ENCODE results near the gene MTMR1. TPM values are rescaled to one million over a fixed set of nuclear protein-coding genes. Genes with fewer than 3 reads are reported as not detected.

The MTMR1 gene
- polyA plus RNA-seq, 2 of the 4 experiments (the other 2 are of a cell fraction) = 17.3 to 28.3 TPM

GRCh38 chrX:150715184-150715583 is 22.0 kb downstream of the MTMR1 start (continued):
- TF ChIP-seq, protein P1, sequence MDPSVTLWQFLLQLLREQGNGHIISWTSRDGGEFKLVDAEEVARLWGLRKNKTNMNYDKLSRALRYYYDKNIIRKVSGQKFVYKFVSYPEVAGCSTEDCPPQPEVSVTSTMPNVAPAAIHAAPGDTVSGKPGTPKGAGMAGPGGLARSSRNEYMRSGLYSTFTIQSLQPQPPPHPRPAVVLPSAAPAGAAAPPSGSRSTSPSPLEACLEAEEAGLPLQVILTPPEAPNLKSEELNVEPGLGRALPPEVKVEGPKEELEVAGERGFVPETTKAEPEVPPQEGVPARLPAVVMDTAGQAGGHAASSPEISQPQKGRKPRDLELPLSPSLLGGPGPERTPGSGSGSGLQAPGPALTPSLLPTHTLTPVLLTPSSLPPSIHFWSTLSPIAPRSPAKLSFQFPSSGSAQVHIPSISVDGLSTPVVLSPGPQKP (IDR thresholded peaks at IDR 0.05; ENCODE audit: low read depth, low read length) = no peak
- TF ChIP-seq CHD4 (IDR thresholded peaks at IDR 0.05; ENCODE audit: borderline replicate concordance) (no peak), EHF (CRISPR knock-in tag; IDR thresholded peaks at IDR 0.05) (no peak), ZC3H11A (IDR thresholded peaks at IDR 0.05) (no peak)
- TF ChIP-seq, protein P2, sequence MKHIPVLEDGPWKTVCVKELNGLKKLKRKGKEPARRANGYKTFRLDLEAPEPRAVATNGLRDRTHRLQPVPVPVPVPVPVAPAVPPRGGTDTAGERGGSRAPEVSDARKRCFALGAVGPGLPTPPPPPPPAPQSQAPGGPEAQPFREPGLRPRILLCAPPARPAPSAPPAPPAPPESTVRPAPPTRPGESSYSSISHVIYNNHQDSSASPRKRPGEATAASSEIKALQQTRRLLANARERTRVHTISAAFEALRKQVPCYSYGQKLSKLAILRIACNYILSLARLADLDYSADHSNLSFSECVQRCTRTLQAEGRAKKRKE (CRISPR knock-in tag; IDR thresholded peaks at IDR 0.05; ENCODE audit: low read depth) = no peak

- no peak overlapping the region for H3K4me2 ChIP-seq
- TF ChIP-seq JUNB (IDR thresholded peaks at IDR 0.05) = no peak
- TF ChIP-seq, protein P2 (CRISPR knock-in tag; IDR thresholded peaks at IDR 0.05; ENCODE audit: low read depth) = no peak
- TF ChIP-seq, protein P3, sequence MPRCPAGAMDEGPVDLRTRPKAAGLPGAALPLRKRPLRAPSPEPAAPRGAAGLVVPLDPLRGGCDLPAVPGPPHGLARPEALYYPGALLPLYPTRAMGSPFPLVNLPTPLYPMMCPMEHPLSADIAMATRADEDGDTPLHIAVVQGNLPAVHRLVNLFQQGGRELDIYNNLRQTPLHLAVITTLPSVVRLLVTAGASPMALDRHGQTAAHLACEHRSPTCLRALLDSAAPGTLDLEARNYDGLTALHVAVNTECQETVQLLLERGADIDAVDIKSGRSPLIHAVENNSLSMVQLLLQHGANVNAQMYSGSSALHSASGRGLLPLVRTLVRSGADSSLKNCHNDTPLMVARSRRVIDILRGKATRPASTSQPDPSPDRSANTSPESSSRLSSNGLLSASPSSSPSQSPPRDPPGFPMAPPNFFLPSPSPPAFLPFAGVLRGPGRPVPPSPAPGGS (IDR thresholded peaks at IDR 0.05) = no peak
- no peak for TF ChIP-seq HOXA7 (CRISPR knock-in tag; IDR thresholded peaks at IDR 0.05)
- no peak for TF ChIP-seq KDM1A (IDR thresholded peaks at IDR 0.05; ENCODE audit: low read depth)
- TF ChIP-seq, protein P4, sequence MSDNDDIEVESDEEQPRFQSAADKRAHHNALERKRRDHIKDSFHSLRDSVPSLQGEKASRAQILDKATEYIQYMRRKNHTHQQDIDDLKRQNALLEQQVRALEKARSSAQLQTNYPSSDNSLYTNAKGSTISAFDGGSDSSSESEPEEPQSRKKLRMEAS (IDR thresholded peaks at IDR 0.05) = no peak
- TF ChIP-seq SREBF2 (IDR thresholded peaks at IDR 0.05) = no peak
- TF ChIP-seq RARB (CRISPR knock-in tag; IDR thresholded peaks at IDR 0.05) = no peak
- TF ChIP-seq FOXS1 (CRISPR knock-in tag; IDR thresholded peaks at IDR 0.05) = no peak
- no peak for TF ChIP-seq POLR2A (IDR thresholded peaks at IDR 0.05; ENCODE audit: low read length)
- TF ChIP-seq RCOR1 (IDR thresholded peaks at IDR 0.05; ENCODE audit: low read depth, low read length) = no peak
- no peak for TF ChIP-seq EHMT2 (IDR thresholded peaks at IDR 0.05; ENCODE audit: low read depth)
- no peak for TF ChIP-seq EHF (CRISPR knock-in tag; IDR thresholded peaks at IDR 0.05)
- TF ChIP-seq PHF8 (IDR thresholded peaks at IDR 0.05; ENCODE audit: borderline replicate concordance, low read depth) = no peak
- TF ChIP-seq POLR2AphosphoS2 (conservative IDR thresholded peaks at IDR 0.05; ENCODE audit: low read length) = no peak
- no peak for TF ChIP-seq USF2 (IDR thresholded peaks at IDR 0.05)
- TF ChIP-seq E2F6 (IDR thresholded peaks at IDR 0.05; ENCODE audit: borderline replicate concordance, low read depth) = no peak
- no peak for TF ChIP-seq MAZ (IDR thresholded peaks at IDR 0.05; ENCODE audit: borderline replicate concordance, low read depth, low read length)
- TF ChIP-seq GATA3 (IDR thresholded peaks at IDR 0.05; ENCODE audit: borderline replicate concordance) = no peak
- no peak for TF ChIP-seq HOXB5 (CRISPR knock-in tag; IDR thresholded peaks at IDR 0.05)
- no peak overlapping the region for H3K4me3 ChIP-seq
- DNase-seq (ENCODE audit: low read depth in 1 of 2, low spot score in 1 of 2) (no peak), FAIRE-seq (no peak), ATAC-seq (no peak)
- H3K27ac ChIP-seq = no peak overlapping the region
- 91% methylated on average over 4 of the region's 4 CpGs for WGBS (ENCODE audit: missing lambda C conversion rate)
- H3K4me1 ChIP-seq = 0 out of 3 replicates have a peak, but pooled peaks cover 6% of the 10 kb centered on the region
- no peaks in the 10 kb centered on the region for H3K9me3 ChIP-seq
- ChIA-PET CTCF (interaction anchor here (1.1 to 2.7 kb wide), 5 partner anchors 23 to 779 kb away, joined by 3 to 9 read pairs (median 4); no protein-coding TSS in a partner anchor), POLR2A (no interaction called here)
Measured at GRCh38 chrX:150719621-150720020, 26.4 kb downstream of the MTMR1 start.
